KMS-11 (cell line): ENCODE data around the gene PAN3.

Source experiments
- H2AFZ ChIP-seq: fragments of 200-600 bp; sonication (generic); 2 replicates; pipeline ENCODE4 v1.6.1; 2016; ENCODE audit warnings: antibody characterized with exemption, mixed run types, low read depth
- H3K27ac ChIP-seq: fragments of 200-600 bp; sonication (generic); 2 replicates; pipeline ENCODE4 v1.6.1; 2016; ENCODE audit warnings: mild to moderate bottlenecking, mixed run types
- H3K27me3 ChIP-seq: fragments of 200-600 bp; sonication (generic); 2 replicates; pipeline ENCODE4 v1.6.1; 2017; ENCODE audit warnings: mild to moderate bottlenecking, low read depth, mixed run types, moderate library complexity; ENCODE audit not compliant: insufficient read depth
- H3K36me3 ChIP-seq: fragments of 200-600 bp; sonication (generic); 2 replicates; pipeline ENCODE4 v1.6.1; 2017; ENCODE audit warnings: mild to moderate bottlenecking, mixed run types; ENCODE audit not compliant: insufficient read depth
- H3K4me1 ChIP-seq: fragments of 200-600 bp; sonication (generic); 2 replicates; pipeline ENCODE4 v1.6.1; 2016; ENCODE audit warnings: mild to moderate bottlenecking, low read depth, mixed run types; ENCODE audit not compliant: poor library complexity, severe bottlenecking
- H3K4me2 ChIP-seq: fragments of 200-600 bp; sonication (generic); 2 replicates; pipeline ENCODE4 v1.7.0; 2016; ENCODE audit warnings: mild to moderate bottlenecking, mixed run types
- H3K4me3 ChIP-seq: fragments of 200-600 bp; sonication (generic); IDR thresholded peaks from 2 replicates; pipeline ENCODE4 v1.6.1; 2017; ENCODE audit warnings: low read depth, low read length, mixed read lengths; ENCODE audit not compliant: insufficient read depth
- H3K79me2 ChIP-seq: fragments of 200-600 bp; sonication (generic); 2 replicates; pipeline ENCODE4 v1.6.1; 2016; ENCODE audit warnings: low read depth, mixed run types; ENCODE audit not compliant: insufficient read depth
- H3K9ac ChIP-seq: fragments of 200-600 bp; sonication (generic); 2 replicates; pipeline ENCODE4 v1.6.1; 2016; ENCODE audit warnings: mild to moderate bottlenecking, mixed run types
- H4K20me1 ChIP-seq: fragments of 200-600 bp; sonication (generic); 2 replicates; pipeline ENCODE4 v1.6.1; 2016; ENCODE audit warnings: mild to moderate bottlenecking, mixed run types; ENCODE audit not compliant: insufficient read depth
- CTCF ChIP-seq: fragments of 200-600 bp; sonication (generic); conservative IDR thresholded peaks from 2 replicates; pipeline ENCODE4 v1.6.1; 2017; ENCODE audit warnings: low read depth, mild to moderate bottlenecking, antibody characterized with exemption, low read length, moderate library complexity, mixed read lengths

PAN3 gene

GRCh38 chr13:28325022-28325421 lies 186.7 kb downstream of the PAN3 start:
- Histone ChIP-seq H3K9ac (no peak overlapping the region), H3K27me3 (no peaks in the 10 kb centered on the region), H3K79me2 (no peaks in the 10 kb centered on the region), H3K4me1 (no peaks in the 10 kb centered on the region), H3K4me2 (no peak overlapping the region), H3K27ac (no peak overlapping the region), H3K36me3 (no peaks in the 10 kb centered on the region), H2AFZ (no peak overlapping the region), H4K20me1 (no peaks in the 10 kb centered on the region), H3K4me3 (no peak overlapping the region)
- no peak for TF ChIP-seq CTCF

DNA sequence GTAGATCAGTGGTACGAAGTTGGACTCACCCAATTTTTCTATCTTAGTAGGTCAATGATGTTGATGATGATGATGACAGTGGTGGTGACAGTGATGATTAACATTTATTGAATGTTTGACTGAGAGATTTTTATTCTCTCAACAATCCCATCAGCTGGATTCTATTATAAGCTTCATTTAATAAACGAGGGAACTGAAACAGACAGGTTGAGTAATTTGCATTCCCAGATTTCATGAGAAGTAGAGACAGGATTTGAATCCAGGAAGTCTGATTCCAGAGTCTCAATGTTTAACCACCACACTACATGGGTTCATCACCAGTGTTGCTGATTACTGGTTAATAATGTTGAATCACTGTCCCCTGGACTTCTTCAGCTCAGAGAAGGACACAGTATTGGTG lies 187.7 kb downstream of the PAN3 start:
- H2AFZ ChIP-seq = no peak overlapping the region
- no peaks in the 10 kb centered on the region for H3K4me1 ChIP-seq
- no peaks in the 10 kb centered on the region for H3K36me3 ChIP-seq
- H3K27me3 ChIP-seq = no peaks in the 10 kb centered on the region
- no peaks in the 10 kb centered on the region for H3K79me2 ChIP-seq
- H3K9ac ChIP-seq = no peak overlapping the region
- no peak overlapping the region for H3K27ac ChIP-seq
- no peak for TF ChIP-seq CTCF
- no peak overlapping the region for H3K4me3 ChIP-seq
- H4K20me1 ChIP-seq = no peaks in the 10 kb centered on the region
- no peak overlapping the region for H3K4me2 ChIP-seq

GRCh38 chr13:28327373-28328270 lies 189.3 kb downstream of the PAN3 start:
- Histone ChIP-seq H3K4me3 (no peak overlapping the region), H3K4me1 (no peaks in the 10 kb centered on the region)

DNA sequence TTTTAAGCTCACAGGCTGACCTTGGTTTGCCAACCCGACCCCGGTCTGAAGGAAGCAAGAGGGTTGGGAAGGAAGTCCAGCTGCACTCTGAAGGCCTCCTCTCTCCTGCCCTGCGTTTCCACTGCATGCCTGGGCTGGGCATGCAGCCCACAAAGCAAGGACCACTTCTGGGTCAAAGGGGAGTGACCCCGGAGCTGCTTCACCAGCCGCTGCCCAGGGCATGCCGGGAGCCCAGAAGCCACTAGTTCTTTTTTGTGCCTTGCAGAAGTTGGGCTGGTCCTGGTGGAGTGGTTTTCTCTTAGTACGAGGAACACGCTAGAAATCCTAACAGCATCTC lies 189.9 kb downstream of the PAN3 start:
- Histone ChIP-seq H3K4me3 (no peak overlapping the region), H2AFZ (no peak overlapping the region), H3K4me2 (no peak overlapping the region), H3K27me3 (no peaks in the 10 kb centered on the region), H3K27ac (no peak overlapping the region), H3K79me2 (no peaks in the 10 kb centered on the region), H3K4me1 (no peaks in the 10 kb centered on the region), H3K9ac (no peak overlapping the region), H4K20me1 (no peaks in the 10 kb centered on the region), H3K36me3 (no peaks in the 10 kb centered on the region)
- no peak for TF ChIP-seq CTCF

More at GRCh38 chr13:28327373-28328270, 189.3 kb downstream of the PAN3 start:
- no peaks in the 10 kb centered on the region for H3K79me2 ChIP-seq
- no peak overlapping the region for H2AFZ ChIP-seq
- no peak overlapping the region for H3K27ac ChIP-seq
- TF ChIP-seq CTCF = no peak
- H4K20me1 ChIP-seq = no peaks in the 10 kb centered on the region
- H3K9ac ChIP-seq = no peak overlapping the region
- H3K27me3 ChIP-seq = no peaks in the 10 kb centered on the region
- H3K36me3 ChIP-seq = no peaks in the 10 kb centered on the region
- H3K4me2 ChIP-seq = no peak overlapping the region
